HEK293 (cell line): Measurements from ENCODE around the gene BEND6.

Experiments used
- GLI2 ChIP-seq: fragments of 450-650 bp; formaldehyde crosslinking; IDR thresholded peaks from 2 replicates; pipeline ENCODE4; 2017; ENCODE audit warnings: missing biosample characterization, missing genetic modification characterization, low read depth, borderline replicate concordance
- ZNF112 ChIP-seq: fragments of 450-650 bp; formaldehyde crosslinking; IDR thresholded peaks from 2 replicates; pipeline ENCODE4 v1.5.0; 2017; ENCODE audit warnings: missing biosample characterization, missing genetic modification characterization
- ZNF202 ChIP-seq: fragments of 450-650 bp; formaldehyde crosslinking; IDR thresholded peaks from 2 replicates; pipeline ENCODE4 v1.5.1; 2016; ENCODE audit warnings: missing biosample characterization, missing genetic modification characterization, borderline replicate concordance
- ZNF24 ChIP-seq: fragments of 450-650 bp; formaldehyde crosslinking; IDR thresholded peaks from 2 replicates; pipeline ENCODE4 v1.5.1; 2016; ENCODE audit warnings: missing biosample characterization, missing genetic modification characterization
- ZNF501 ChIP-seq: fragments of 450-650 bp; formaldehyde crosslinking; IDR thresholded peaks from 2 replicates; pipeline ENCODE4 v1.5.1; 2016; ENCODE audit warnings: missing biosample characterization, missing genetic modification characterization
- ZNF792 ChIP-seq: fragments of 450-650 bp; formaldehyde crosslinking; IDR thresholded peaks from 2 replicates; pipeline ENCODE4 v1.5.1; 2016; ENCODE audit warnings: missing biosample characterization, missing genetic modification characterization
- TF ChIP-seq, protein P1 (sequence below): sonication (generic); formaldehyde crosslinking; IDR thresholded peaks from 2 replicates; pipeline ENCODE4 v1.8.1; 2022; ENCODE audit warnings: mild to moderate bottlenecking, moderate library complexity, missing genetic modification reagents
- TF ChIP-seq, protein P2 (sequence below): fragments of 450-650 bp; formaldehyde crosslinking; IDR thresholded peaks from 2 replicates; pipeline ENCODE4 v1.5.1; 2016; ENCODE audit warnings: missing biosample characterization, missing genetic modification characterization
- TF ChIP-seq, protein P3 (sequence below): fragments of 450-650 bp; formaldehyde crosslinking; IDR thresholded peaks from 2 replicates; pipeline ENCODE4 v1.5.1; 2016; ENCODE audit warnings: missing biosample characterization, missing genetic modification characterization
- TF ChIP-seq, protein P4 (sequence below): fragments of 450-650 bp; formaldehyde crosslinking; IDR thresholded peaks from 2 replicates; pipeline ENCODE4 v1.5.1; 2016; ENCODE audit warnings: missing biosample characterization, missing genetic modification characterization

DNA sequence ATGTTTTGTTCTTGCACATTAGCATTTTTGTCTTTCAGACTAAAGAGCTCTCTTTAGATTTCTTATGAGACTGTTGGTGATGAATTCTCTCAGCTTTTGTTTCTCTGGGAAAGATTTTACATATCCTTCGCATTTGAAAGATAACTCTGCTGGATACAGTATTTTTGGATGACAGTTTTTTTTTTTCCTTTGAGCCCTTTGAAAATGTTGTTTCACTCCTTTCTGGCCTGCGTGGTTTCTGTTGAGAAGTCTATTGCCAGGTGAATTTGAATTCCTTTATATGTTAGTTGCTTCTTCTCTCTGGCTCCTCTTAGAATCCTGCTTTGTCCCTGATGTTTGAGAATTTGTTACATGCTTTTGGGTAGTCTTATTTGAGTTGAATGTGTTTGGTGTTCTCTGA, 69.4 kb downstream of the BEND6 start:
- TF ChIP-seq, protein P1, sequence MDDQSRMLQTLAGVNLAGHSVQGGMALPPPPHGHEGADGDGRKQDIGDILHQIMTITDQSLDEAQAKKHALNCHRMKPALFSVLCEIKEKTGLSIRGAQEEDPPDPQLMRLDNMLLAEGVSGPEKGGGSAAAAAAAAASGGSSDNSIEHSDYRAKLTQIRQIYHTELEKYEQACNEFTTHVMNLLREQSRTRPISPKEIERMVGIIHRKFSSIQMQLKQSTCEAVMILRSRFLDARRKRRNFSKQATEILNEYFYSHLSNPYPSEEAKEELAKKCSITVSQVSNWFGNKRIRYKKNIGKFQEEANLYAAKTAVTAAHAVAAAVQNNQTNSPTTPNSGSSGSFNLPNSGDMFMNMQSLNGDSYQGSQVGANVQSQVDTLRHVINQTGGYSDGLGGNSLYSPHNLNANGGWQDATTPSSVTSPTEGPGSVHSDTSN (CRISPR knock-in tag) = no peak
- TF ChIP-seq ZNF792 (tag by site-specific recombination) (no peak), ZNF501 (no peak), GLI2 (tag by site-specific recombination) (no peak), ZNF202 (tag by site-specific recombination) (no peak), ZNF112 (tag by site-specific recombination) (no peak), ZNF24 (tag by site-specific recombination) (no peak)
- TF ChIP-seq, protein P2, sequence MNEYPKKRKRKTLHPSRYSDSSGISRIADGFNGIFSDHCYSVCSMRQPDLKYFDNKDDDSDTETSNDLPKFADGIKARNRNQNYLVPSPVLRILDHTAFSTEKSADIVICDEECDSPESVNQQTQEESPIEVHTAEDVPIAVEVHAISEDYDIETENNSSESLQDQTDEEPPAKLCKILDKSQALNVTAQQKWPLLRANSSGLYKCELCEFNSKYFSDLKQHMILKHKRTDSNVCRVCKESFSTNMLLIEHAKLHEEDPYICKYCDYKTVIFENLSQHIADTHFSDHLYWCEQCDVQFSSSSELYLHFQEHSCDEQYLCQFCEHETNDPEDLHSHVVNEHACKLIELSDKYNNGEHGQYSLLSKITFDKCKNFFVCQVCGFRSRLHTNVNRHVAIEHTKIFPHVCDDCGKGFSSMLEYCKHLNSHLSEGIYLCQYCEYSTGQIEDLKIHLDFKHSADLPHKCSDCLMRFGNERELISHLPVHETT (tag by site-specific recombination) = no peak
- TF ChIP-seq, protein P3, sequence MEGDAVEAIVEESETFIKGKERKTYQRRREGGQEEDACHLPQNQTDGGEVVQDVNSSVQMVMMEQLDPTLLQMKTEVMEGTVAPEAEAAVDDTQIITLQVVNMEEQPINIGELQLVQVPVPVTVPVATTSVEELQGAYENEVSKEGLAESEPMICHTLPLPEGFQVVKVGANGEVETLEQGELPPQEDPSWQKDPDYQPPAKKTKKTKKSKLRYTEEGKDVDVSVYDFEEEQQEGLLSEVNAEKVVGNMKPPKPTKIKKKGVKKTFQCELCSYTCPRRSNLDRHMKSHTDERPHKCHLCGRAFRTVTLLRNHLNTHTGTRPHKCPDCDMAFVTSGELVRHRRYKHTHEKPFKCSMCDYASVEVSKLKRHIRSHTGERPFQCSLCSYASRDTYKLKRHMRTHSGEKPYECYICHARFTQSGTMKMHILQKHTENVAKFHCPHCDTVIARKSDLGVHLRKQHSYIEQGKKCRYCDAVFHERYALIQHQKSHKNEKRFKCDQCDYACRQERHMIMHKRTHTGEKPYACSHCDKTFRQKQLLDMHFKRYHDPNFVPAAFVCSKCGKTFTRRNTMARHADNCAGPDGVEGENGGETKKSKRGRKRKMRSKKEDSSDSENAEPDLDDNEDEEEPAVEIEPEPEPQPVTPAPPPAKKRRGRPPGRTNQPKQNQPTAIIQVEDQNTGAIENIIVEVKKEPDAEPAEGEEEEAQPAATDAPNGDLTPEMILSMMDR (tag by site-specific recombination) = no peak
- TF ChIP-seq, protein P4, sequence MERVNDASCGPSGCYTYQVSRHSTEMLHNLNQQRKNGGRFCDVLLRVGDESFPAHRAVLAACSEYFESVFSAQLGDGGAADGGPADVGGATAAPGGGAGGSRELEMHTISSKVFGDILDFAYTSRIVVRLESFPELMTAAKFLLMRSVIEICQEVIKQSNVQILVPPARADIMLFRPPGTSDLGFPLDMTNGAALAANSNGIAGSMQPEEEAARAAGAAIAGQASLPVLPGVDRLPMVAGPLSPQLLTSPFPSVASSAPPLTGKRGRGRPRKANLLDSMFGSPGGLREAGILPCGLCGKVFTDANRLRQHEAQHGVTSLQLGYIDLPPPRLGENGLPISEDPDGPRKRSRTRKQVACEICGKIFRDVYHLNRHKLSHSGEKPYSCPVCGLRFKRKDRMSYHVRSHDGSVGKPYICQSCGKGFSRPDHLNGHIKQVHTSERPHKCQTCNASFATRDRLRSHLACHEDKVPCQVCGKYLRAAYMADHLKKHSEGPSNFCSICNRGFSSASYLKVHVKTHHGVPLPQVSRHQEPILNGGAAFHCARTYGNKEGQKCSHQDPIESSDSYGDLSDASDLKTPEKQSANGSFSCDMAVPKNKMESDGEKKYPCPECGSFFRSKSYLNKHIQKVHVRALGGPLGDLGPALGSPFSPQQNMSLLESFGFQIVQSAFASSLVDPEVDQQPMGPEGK (tag by site-specific recombination) = no peak
